ENCODE measurements around the gene ANKFN1.

ANKFN1 gene

DNA sequence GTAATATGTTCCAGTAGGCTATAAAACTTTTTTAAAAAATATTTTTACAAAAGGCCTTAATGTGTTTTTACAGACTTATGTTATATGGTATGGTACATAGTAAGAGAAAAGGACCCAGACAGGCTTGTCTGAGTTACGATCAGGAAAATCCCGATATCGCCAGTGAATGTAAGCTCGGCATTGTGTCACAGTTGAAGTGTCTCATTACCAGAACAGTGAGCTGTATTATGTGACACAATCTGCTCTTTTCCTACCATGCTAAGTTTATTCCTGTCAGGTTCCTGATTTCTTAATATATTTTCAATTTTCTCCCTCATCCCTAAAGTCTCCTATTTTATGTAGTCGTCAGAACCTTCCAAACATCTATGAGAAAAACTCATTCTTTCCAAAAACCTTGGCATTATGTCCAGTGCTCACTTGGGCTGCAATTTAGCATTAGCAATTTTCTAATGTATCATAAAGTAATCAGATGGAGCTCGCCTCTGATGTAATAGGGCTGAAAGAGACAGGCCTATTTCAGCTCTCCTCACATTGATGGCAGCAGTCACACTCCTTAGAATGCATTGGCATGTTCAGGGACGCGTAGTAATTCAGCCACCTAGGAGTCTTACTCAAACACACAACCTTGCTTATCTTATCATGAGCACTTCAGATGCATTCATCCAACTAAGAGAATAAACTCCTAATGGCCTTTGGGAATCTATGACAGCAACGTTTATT lies 292.6 kb downstream of the ANKFN1 start:
- no peak for DNase-seq

- DNase-seq: no peak
Measured at GRCh38 chr17:56447171-56447570, 293.9 kb downstream of the ANKFN1 start.

DNA sequence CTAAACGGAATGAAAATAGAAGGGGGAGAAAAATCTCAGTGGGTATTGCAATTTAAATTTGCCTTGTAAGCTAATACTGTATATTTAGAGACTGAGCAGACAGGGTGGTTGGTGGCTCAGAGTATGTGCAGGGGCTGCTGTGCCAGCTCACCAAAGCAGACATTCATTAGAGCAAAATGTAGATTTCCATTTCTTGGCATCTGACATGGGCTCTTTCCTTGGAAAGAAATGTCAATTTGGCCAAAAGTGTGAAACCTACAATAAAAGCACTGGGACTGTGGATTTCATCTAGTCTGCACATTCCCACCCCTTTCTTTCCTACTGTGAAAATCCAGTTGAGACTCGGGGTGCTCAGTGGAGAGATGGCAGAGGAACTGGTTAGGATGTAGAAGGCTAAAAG lies 295.1 kb downstream of the ANKFN1 start:
- no peak for DNase-seq

GRCh38 chr17:56449176-56449575 lies 295.9 kb downstream of the ANKFN1 start:
- no peak for DNase-seq

- DNase-seq: no peak
Measured at GRCh38 chr17:56451629-56452028, 298.4 kb downstream of the ANKFN1 start.

DNA sequence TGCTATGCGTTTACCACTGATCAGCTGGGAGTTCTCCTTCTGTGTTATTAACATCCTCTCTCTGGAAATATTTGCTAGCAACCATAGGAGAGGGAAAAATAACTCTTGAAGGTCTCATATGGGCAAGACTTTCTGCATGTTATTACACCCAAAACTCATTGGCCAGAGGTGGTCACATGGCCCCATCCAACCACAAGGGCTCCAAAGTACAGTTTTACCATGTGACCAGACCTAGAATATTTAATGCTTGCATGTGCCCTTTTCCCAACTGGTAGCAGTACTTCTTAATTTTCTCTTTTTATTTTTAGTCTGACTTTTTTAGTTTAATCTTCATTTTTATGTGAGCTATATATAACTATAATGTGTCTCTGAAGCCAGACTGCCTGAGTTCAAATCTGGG lies 299.2 kb downstream of the ANKFN1 start:
- no peak for DNase-seq

DNA sequence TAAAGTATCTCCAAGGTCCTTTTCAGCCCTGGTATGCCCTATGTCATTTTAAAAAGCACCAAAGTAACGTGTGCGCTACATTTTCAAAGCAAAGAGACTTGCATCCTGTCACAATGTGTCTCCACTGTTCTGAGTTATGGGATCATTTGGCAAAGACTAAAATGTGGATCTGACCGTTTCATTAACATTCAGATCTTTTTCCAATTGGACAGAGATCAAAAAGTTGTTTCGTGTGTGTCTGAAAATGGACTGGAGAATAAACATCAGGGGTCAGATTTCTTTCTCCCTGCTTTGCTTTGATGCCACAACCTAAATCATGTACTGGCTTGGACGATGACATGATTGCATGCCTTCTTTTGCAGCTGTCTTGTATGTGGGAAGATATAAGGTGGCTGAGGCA lies 304.2 kb downstream of the ANKFN1 start:
- DNase-seq: no peak

GRCh38 chr17:56465886-56466285 lies 312.6 kb downstream of the ANKFN1 start:
- no peak for DNase-seq

DNA sequence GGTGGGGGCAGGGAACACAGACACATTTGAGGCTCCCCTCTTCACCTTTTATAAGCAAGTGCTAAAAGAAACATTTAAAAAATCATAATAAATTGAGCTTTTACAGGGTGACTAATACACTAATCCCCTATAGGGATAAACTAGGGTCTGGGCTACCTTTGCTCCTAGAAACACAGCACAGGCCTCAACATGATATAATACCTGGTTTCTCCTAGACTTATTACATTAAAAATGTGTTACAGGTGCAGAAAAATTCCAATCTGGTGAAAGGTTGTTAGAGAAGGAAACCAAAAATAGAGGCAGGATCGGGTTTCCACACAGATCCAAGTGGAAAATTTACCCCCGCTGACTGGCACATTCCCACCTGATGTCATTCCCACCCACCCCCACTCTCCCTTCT lies 315.6 kb downstream of the ANKFN1 start:
- DNase-seq: no peak

- no peak for DNase-seq
Measured at GRCh38 chr17:56471696-56472095, 318.4 kb downstream of the ANKFN1 start.

GRCh38 chr17:56475116-56475515 lies 321.8 kb downstream of the ANKFN1 start:
- DNase-seq: no peak

- DNase-seq: peak; percentile 27 to 42
Measured at GRCh38 chr17:56478836-56479447, 325.7 kb downstream of the ANKFN1 start.

- DNase-seq: no peak
Measured at GRCh38 chr17:56480501-56480900, 327.2 kb downstream of the ANKFN1 start.

- no peak for DNase-seq
Measured at GRCh38 chr17:56481659-56482058, 328.4 kb downstream of the ANKFN1 start.

- DNase-seq: no peak
Measured at GRCh38 chr17:56482229-56482628, 329.0 kb downstream of the ANKFN1 start.

DNA sequence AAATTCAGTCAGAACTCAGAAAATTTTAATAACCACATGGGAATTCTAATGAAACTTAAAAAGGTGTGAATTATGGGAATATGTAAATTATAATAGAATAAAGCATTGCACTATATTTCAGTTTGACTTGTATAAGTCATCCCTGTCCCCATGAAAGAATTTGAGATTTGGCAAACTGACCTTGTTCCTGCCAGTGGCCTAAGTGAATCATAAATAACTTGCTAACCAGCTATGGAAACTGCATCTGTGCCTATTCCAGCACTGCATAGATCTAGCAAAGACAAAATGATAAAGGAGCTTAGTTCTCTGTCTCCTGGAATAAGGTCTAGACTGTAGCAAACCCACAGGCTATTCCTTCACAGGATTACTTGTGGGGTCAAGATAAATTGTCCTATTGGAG lies 333.5 kb downstream of the ANKFN1 start:
- DNase-seq: no peak

DNA sequence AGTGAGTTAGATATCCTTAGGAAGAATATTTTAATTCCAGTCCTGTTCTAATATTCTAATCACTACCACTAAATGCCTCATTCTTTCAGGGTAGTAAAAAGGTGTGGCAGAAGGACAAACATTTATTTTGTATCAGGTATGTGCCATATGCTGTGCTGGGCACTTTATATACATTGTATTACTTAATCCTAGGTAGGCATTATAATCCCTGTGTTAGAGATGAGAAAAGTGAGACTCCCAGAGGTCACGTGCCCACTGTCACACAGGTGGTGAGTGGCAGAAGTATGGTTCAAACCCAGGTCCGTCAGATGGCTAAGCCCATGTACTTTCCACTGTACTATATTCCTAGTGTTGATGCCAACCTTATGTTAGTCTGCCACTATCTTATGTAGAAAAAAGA lies 335.5 kb downstream of the ANKFN1 start:
- DNase-seq: no peak

- DNase-seq: no peak
Measured at GRCh38 chr17:56489980-56490379, 336.7 kb downstream of the ANKFN1 start.

DNA sequence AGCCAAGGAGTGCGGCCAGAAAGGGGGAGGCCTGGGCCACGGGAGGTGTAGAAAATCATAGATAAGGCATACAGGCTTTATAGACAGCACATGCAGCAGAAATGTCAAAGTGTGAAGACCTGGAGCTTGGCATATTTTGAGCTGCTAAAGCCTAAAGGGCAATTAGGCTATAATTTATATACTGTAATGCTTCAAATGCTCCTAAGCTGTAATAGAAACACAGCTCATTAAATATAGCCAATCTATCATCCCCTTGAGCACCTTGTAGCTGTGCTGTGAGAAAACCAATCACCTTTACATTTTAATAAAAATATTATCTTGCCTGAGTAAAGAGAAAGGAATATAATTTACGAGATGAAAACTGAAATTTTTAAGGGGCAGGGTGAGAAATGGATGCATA lies 342.3 kb downstream of the ANKFN1 start:
- no peak for DNase-seq

DNA sequence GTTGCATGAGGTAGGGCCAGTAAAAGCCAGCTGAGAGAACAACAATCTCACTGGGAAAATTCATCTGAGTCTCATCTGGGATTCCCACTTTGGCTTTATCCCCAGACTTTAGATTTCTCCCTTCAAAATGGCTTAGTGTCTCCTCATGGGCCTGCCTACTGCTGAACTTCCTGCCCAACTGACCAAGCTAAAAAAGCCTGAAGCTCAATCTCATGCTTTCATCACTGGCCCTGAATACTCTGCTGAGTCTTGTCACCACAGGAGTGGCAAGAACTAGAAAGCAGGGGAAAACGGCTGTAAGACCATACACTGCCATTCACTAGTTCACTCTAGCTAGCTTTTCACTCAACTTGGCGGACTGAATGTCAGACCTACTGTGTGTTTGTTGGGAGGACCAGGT lies 343.9 kb downstream of the ANKFN1 start:
- DNase-seq: no peak

DNA sequence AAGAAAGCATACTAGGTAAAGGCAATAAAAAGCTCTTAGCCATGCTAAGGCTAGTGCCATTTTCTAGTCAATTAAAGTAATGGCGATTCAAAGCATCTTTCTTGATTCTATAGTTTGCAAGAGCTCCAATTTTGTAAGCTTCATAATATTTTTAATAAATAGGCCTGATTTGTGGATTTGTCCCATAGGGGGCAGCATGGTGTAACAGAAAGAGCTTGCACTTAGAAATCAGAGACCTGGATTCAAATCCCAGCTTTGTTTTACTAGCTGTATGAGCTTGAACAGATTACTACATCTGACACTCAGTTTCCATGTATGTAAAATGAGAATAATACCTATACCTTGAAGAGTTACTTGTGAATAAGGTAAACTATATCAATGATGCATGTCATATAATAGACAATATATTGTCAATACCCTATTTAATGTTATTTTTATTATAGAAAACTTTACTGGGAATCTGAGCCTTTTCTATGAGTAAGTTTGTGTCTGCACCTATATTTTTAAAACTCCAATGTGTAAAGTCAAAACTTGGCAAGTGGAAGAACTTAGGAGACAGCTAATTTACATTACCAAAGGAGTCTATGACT lies 346.6 kb downstream of the ANKFN1 start:
- DNase-seq: peak; percentile 24 to 59

- DNase-seq: no peak
Measured at GRCh38 chr17:56502120-56502654, 348.9 kb downstream of the ANKFN1 start.

GRCh38 chr17:56505154-56505756 lies 352.0 kb downstream of the ANKFN1 start:
- DNase-seq: no peak

DNA sequence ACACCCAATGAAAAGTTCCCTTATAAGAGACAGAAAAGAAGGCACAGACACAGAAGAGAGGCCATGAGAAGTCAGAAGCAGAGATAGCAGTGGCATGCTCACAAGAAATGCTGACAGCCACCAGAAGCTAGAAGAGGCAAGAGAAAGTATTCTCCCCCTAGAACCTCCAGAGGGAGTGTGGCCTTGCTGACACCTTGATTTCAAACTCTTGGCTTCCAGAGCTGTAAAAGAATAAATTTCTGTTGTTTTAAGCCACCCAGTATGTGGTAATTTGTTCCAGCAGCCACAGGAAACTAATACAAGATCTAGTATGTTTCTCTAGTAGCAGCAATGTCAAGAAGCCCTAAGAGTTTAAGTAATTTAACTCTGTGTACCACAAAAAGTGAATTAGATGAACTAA lies 353.1 kb downstream of the ANKFN1 start:
- DNase-seq: no peak
